ENCODE results near the gene TRMT61A. TPM values are rescaled to one million over a fixed set of nuclear protein-coding genes. Genes with fewer than 3 reads are reported as not detected.

Gene TRMT61A
- 25.9 and 28.0 TPM in 2 replicates for total RNA-seq (2022)
- Bru-seq, nascent RNA = percentile 55 among the genes with signal in this experiment
- BruChase-seq, experiment 1, labeled RNA remaining after a 6-hour chase = percentile 71 among the genes with signal in this experiment
- BruChase-seq, experiment 2, labeled RNA remaining after a 2-hour chase = percentile 71 among the genes with signal in this experiment
- long read RNA-seq, transcript TRMT61A-202 (4 exons, 3,229 nt) = major isoform, 22 of 31 reads
- long read RNA-seq, partial matches to known transcripts = 2 of 31 reads
- long read RNA-seq, other reads (novel, unspliced or antisense) = 7 of 31 reads

DNA sequence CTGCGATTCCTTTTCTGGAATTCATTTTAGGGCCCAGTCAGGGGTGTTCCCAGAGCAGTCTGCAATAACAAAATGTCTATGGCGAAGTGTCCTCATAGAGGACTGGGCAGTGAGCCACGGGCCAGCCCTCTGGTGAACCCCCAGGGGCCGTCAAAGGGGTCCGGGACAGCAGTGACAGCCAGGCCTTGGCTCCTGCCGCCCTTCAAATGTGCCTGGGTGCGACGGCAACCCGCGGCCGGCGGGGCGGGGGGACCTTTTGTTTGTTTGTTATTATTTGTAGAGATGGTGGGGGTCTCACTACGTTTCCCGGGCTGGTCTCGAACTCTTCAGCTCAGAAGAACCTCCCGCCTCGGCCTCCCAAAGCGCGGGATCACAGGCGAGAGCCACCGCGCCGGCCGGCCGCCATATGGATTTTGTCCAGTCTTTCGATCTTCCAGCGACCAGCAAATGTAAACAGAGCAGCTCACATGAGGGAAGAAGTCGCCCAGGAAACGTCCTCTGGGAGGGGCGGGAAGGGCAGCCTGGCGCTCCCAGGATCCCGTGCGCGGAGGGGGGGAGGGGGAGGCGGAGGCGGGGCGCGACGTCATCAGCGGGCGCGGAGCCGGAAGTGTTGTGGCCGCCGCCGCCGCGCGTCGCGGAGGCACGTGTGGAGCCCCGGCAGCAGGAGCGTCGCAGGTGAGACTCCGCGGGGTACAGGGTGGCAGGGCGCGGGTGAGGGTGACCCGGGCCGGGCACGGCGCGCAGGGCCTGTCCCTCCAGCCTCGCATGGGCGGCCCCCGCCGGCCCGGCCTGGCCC is at the start of gene TRMT61A:
TRMT61A (plus strand) TSS at position 610 of the 796 bp plus-strand sequence. CDS start 783 bp downstream, outside the sequence.
- Mint-ChIP-seq H3K27me3 (ENCODE audit: unreplicated experiment) (no peaks in the 10 kb centered on the region), H3K36me3 (ENCODE audit: insufficient read depth, unreplicated experiment) (peaks cover 51% of the 10 kb centered on the region), H3K9me3 (ENCODE audit: low read depth, unreplicated experiment) (no peaks in the 10 kb centered on the region), H3K4me1 (ENCODE audit: low read depth, unreplicated experiment) (peaks cover 33% of the 10 kb centered on the region), H3K27ac (ENCODE audit: unreplicated experiment) (peak within 1 kb of the TSS; percentile 70), H3K4me3 (ENCODE audit: low read depth, unreplicated experiment) (peak within 1 kb of the TSS; percentile 74)
- peak; percentile 80 for DNase-seq
- TF ChIP-seq, protein P1, sequence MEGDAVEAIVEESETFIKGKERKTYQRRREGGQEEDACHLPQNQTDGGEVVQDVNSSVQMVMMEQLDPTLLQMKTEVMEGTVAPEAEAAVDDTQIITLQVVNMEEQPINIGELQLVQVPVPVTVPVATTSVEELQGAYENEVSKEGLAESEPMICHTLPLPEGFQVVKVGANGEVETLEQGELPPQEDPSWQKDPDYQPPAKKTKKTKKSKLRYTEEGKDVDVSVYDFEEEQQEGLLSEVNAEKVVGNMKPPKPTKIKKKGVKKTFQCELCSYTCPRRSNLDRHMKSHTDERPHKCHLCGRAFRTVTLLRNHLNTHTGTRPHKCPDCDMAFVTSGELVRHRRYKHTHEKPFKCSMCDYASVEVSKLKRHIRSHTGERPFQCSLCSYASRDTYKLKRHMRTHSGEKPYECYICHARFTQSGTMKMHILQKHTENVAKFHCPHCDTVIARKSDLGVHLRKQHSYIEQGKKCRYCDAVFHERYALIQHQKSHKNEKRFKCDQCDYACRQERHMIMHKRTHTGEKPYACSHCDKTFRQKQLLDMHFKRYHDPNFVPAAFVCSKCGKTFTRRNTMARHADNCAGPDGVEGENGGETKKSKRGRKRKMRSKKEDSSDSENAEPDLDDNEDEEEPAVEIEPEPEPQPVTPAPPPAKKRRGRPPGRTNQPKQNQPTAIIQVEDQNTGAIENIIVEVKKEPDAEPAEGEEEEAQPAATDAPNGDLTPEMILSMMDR (IDR thresholded peaks at IDR 0.05; ENCODE audit: unreplicated experiment) = no peak
- intact Hi-C loops (cut with micrococcal nuclease; ENCODE audit: unreplicated experiment) = no loop called here
- TSS peak; percentile 89 for BruUV-seq (replicated peaks)
- CTCF ChIA-PET = interaction anchor here (0.6 to 1.7 kb wide), 7 partner anchors 10 to 1277 kb away, joined by 4 to 10 read pairs (median 5); no protein-coding TSS in a partner anchor

DNA sequence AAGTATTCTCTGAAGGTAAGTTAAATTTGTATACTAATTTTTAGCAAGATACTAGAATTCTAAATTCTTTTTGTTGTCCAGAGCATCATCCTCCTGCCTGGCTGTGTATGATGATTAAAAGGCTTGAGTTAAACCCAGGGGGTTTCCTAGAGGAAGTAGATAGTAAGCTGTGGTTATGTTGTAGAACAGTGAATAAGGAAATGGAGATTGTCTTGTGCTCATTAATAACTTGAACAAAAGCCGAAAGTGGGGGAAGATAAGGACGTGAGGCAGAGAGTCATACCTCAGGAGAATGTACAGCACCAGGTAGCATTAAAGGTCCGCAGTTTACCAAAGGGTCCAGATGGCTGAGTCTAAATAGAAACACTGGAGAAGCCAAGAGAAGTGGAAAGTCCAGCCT is 48.4 kb upstream of the TRMT61A start:
- Mint-ChIP-seq H3K27me3 (ENCODE audit: unreplicated experiment) (no peaks in the 10 kb centered on the region), H3K4me3 (ENCODE audit: low read depth, unreplicated experiment) (no peak overlapping the region), H3K9me3 (ENCODE audit: low read depth, unreplicated experiment) (no peaks in the 10 kb centered on the region), H3K27ac (ENCODE audit: unreplicated experiment) (no peak overlapping the region), H3K4me1 (ENCODE audit: low read depth, unreplicated experiment) (no peaks in the 10 kb centered on the region), H3K36me3 (ENCODE audit: insufficient read depth, unreplicated experiment) (peaks cover 44% of the 10 kb centered on the region)
- intact Hi-C loops (cut with micrococcal nuclease; ENCODE audit: unreplicated experiment) = no loop called here
- CTCF ChIA-PET = no interaction called here
- no peak for DNase-seq
- TF ChIP-seq, protein P1 (IDR thresholded peaks at IDR 0.05; ENCODE audit: unreplicated experiment) = no peak
- no TSS peak for BruUV-seq (replicated peaks)

DNA sequence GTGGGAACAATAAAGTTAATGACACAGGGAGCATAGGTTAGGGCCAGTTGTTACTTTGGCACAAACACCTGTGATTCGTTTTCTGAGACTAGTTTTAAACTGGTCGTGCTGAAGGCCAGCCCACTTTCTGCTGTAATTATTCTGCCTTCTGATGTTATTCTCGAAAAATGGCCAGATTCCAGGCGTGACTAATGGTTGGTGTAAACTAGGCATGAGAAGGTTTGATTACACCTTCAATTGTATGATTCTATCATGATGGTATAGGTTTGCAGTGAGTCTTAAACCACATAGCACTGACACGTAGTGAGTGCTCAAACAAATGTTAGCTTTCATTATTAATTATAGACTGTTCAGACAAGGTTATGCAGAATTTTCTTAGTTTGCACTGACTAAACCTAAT is 45.4 kb upstream of the TRMT61A start:
- no TSS peak for BruUV-seq (replicated peaks)
- intact Hi-C loops (cut with micrococcal nuclease; ENCODE audit: unreplicated experiment) = no loop called here
- no peak for DNase-seq
- no peak overlapping the region for H3K27ac Mint-ChIP-seq (ENCODE audit: unreplicated experiment)
- TF ChIP-seq, protein P1 (IDR thresholded peaks at IDR 0.05; ENCODE audit: unreplicated experiment) = no peak
- no peaks in the 10 kb centered on the region for H3K27me3 Mint-ChIP-seq (ENCODE audit: unreplicated experiment)
- H3K4me3 Mint-ChIP-seq (ENCODE audit: low read depth, unreplicated experiment) = no peak overlapping the region
- H3K9me3 Mint-ChIP-seq (ENCODE audit: low read depth, unreplicated experiment) = no peaks in the 10 kb centered on the region
- peaks cover 28% of the 10 kb centered on the region for H3K36me3 Mint-ChIP-seq (ENCODE audit: insufficient read depth, unreplicated experiment)
- CTCF ChIA-PET = interaction anchor here (0.6 kb wide), 1 partner anchor 37 kb away, joined by 4 read pairs; no protein-coding TSS in a partner anchor
- H3K4me1 Mint-ChIP-seq (ENCODE audit: low read depth, unreplicated experiment) = no peaks in the 10 kb centered on the region

DNA sequence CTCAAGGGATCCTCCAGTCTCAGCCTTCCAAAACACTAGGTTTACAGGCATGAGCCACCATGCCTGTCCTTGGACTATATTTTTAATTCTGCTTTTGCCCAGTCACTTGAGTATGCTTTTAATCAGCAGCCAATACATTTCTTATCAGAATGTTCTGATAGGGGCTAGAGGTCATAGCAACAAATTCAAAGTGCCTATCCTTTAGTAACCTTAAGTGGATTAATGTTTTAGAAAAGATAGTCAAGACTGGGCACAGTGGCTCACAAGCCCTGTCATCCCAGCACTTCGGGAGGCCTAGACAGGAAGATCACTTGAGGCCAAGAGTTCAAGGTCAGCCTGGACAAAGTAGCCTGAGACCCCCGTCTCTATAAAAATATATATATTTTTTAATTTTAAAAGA is 43.5 kb upstream of the TRMT61A start:
- CTCF ChIA-PET = no interaction called here

More for the DNA sequence above, 43.5 kb upstream of the TRMT61A start:
- no peak overlapping the region for H3K4me3 Mint-ChIP-seq (ENCODE audit: low read depth, unreplicated experiment)
- H3K9me3 Mint-ChIP-seq (ENCODE audit: low read depth, unreplicated experiment) = no peaks in the 10 kb centered on the region
- peaks cover 25% of the 10 kb centered on the region for H3K36me3 Mint-ChIP-seq (ENCODE audit: insufficient read depth, unreplicated experiment)
- TF ChIP-seq, protein P1 (IDR thresholded peaks at IDR 0.05; ENCODE audit: unreplicated experiment) = no peak
- DNase-seq = no peak
- no peaks in the 10 kb centered on the region for H3K4me1 Mint-ChIP-seq (ENCODE audit: low read depth, unreplicated experiment)
- intact Hi-C loops (cut with micrococcal nuclease; ENCODE audit: unreplicated experiment) = no loop called here
- no peak overlapping the region for H3K27ac Mint-ChIP-seq (ENCODE audit: unreplicated experiment)
- H3K27me3 Mint-ChIP-seq (ENCODE audit: unreplicated experiment) = no peaks in the 10 kb centered on the region
- BruUV-seq (replicated peaks) = no TSS peak
